ENCODE data around the gene PSPN.

- TF ChIP-seq CTCF (IDR thresholded peaks at IDR 0.05) (no peak), POLR2A (IDR thresholded peaks at IDR 0.05) (no peak)
Observed at GRCh38 chr19:6416658-6417405, 41.1 kb upstream of the PSPN start.
